OCI-LY7 (cell line): ENCODE results near the gene RBM19. TPM values are rescaled to one million over a fixed set of nuclear protein-coding genes. Genes with fewer than 3 reads are reported as not detected.

Source experiments
- BruUV-seq: library from RNA; stranded (reverse); fragments of 400-500 nt; replicated peaks from 2 replicates; lab custom pipeline; 2021; lab: Mats Ljungman, UMichigan
- CTCF ChIA-PET: fragments of 300-600 bp; sonication (Branson Sonifier 250); formaldehyde crosslinking; loops from one replicate; lab custom pipeline; 2022; ENCODE audit warnings: antibody characterized with exemption; ENCODE audit not compliant: unreplicated experiment; lab: Charles Lee
- POLR2A ChIA-PET: fragments of 300-600 bp; sonication (Branson Sonifier 250); formaldehyde crosslinking; loops from one replicate; lab custom pipeline; 2022; ENCODE audit warnings: antibody characterized with exemption; lab: Charles Lee
- DNase-seq: peaks from one replicate; pipeline ENCODE4 v3.0.0-alpha.2; 2015; ENCODE audit warnings: low spot score
- H2AFZ ChIP-seq: fragments of 200-600 bp; sonication (generic), shearing (Covaris generic); 2 replicates; pipeline ENCODE4 v1.6.1; 2014; ENCODE audit warnings: mild to moderate bottlenecking, antibody characterized with exemption, low read length, moderate library complexity
- H3K27ac ChIP-seq: fragments of 200-600 bp; sonication (generic); 2 replicates; pipeline ENCODE4 v1.5.1; 2014; ENCODE audit warnings: mixed run types, low read depth, mild to moderate bottlenecking, moderate library complexity, low read length, inconsistent platforms; ENCODE audit not compliant: poor library complexity, severe bottlenecking
- H3K36me3 ChIP-seq: fragments of 200-600 bp; sonication (generic); 2 replicates; pipeline ENCODE4 v1.6.1; 2014; ENCODE audit warnings: mild to moderate bottlenecking, antibody characterized with exemption, low read length, moderate library complexity, mixed read lengths; ENCODE audit not compliant: insufficient read depth
- H3K4me1 ChIP-seq: fragments of 200-600 bp; sonication (generic); 2 replicates; pipeline ENCODE4 v1.5.1; 2014; ENCODE audit warnings: mild to moderate bottlenecking, low read length; ENCODE audit not compliant: insufficient read depth, poor library complexity, severe bottlenecking
- H3K4me2 ChIP-seq: fragments of 200-600 bp; sonication (generic); 2 replicates; pipeline ENCODE4 v1.6.1; 2014; ENCODE audit warnings: mild to moderate bottlenecking, low read length
- H3K4me3 ChIP-seq: fragments of 200-600 bp; sonication (generic); 2 replicates; pipeline ENCODE4 v1.5.1; 2014; ENCODE audit warnings: mild to moderate bottlenecking, low read depth, low read length; ENCODE audit not compliant: poor library complexity, severe bottlenecking
- H3K79me2 ChIP-seq: fragments of 200-600 bp; sonication (generic); 2 replicates; pipeline ENCODE4 v1.6.1; 2016; ENCODE audit warnings: low read depth, mild to moderate bottlenecking, low read length, moderate library complexity, mixed read lengths; ENCODE audit not compliant: insufficient read depth
- H3K9me2 ChIP-seq: fragments of 200-600 bp; sonication (generic); 2 replicates; pipeline ENCODE4 v1.6.1; 2016; ENCODE audit warnings: mild to moderate bottlenecking, low read length, mixed read lengths; ENCODE audit not compliant: insufficient read depth
- H3K9me3 ChIP-seq: fragments of 200-600 bp; sonication (generic); 2 replicates; pipeline ENCODE4 v1.6.1; 2014; ENCODE audit warnings: mild to moderate bottlenecking, mixed run types, low read length, mixed read lengths
- H4K20me1 ChIP-seq: fragments of 200-600 bp; sonication (generic); 2 replicates; pipeline ENCODE4 v1.6.1; 2014; ENCODE audit warnings: mild to moderate bottlenecking, antibody characterized with exemption, low read length, moderate library complexity, mixed read lengths; ENCODE audit not compliant: insufficient read depth
- CTCF ChIP-seq: fragments of 200-600 bp; sonication (generic); conservative IDR thresholded peaks from 2 replicates; pipeline ENCODE4 v1.5.1; 2014; ENCODE audit warnings: mild to moderate bottlenecking, antibody characterized with exemption, low read length, moderate library complexity, mixed read lengths
- EZH2phosphoT487 ChIP-seq: fragments of 200-600 bp; sonication (generic); IDR thresholded peaks from 2 replicates; pipeline ENCODE4 v1.6.1; 2018; ENCODE audit warnings: low read depth, borderline replicate concordance, mild to moderate bottlenecking, mixed run types, antibody characterized with exemption, low read length, moderate library complexity, mixed read lengths
- intact Hi-C: fragments of 100-400 bp; cut with micrococcal nuclease; formaldehyde crosslinking; loops from one replicate; pipeline ENCODE4 v1.10.0; 2022; ENCODE audit not compliant: unreplicated experiment
- total RNA-seq, 2 experiments: library from RNA; depleted of rRNA in 1 of 2; stranded (reverse); fragments of >200 nt in 1 of 2; shearing (Covaris generic) in 1 of 2; gene quantifications; 2 replicates each; pipeline ENCODE4 v1.2.3, GENCODE V29; 2014 to 2022

RBM19 gene
- total RNA-seq, 2 experiments from 2014 or later, result 37.8 to 46.2 TPM

GRCh38 chr12:113988976-113989375 is 22.9 kb upstream of the RBM19 start:
- Histone ChIP-seq H4K20me1 (no peaks in the 10 kb centered on the region), H3K27ac (no peak overlapping the region), H3K79me2 (no peaks in the 10 kb centered on the region), H3K4me3 (no peak overlapping the region), H3K9me3 (no peaks in the 10 kb centered on the region), H3K36me3 (no peaks in the 10 kb centered on the region), H3K4me1 (no peaks in the 10 kb centered on the region), H3K9me2 (no peaks in the 10 kb centered on the region), H2AFZ (no peak overlapping the region), H3K4me2 (no peak overlapping the region)
- intact Hi-C loops, result no loop called here
- ChIA-PET CTCF (no interaction called here), POLR2A (no interaction called here)
- no peak for DNase-seq
- BruUV-seq, result no TSS peak
- TF ChIP-seq CTCF (no peak), EZH2phosphoT487 (no peak)

GRCh38 chr12:113988064-113988451 is 21.9 kb upstream of the RBM19 start:
- CTCF ChIA-PET, result no interaction called here
- no TSS peak for BruUV-seq
- intact Hi-C loops, result no loop called here

More at GRCh38 chr12:113988064-113988451, 21.9 kb upstream of the RBM19 start:
- no peak overlapping the region for H3K4me2 ChIP-seq
- no peak for TF ChIP-seq CTCF
- TF ChIP-seq EZH2phosphoT487, result no peak
- no peak for DNase-seq
- H3K79me2 ChIP-seq, result no peaks in the 10 kb centered on the region
- no peaks in the 10 kb centered on the region for H4K20me1 ChIP-seq
- no peaks in the 10 kb centered on the region for H3K36me3 ChIP-seq
- POLR2A ChIA-PET, result no interaction called here
- no peak overlapping the region for H3K27ac ChIP-seq
- H2AFZ ChIP-seq, result no peak overlapping the region
- no peaks in the 10 kb centered on the region for H3K9me3 ChIP-seq
- no peaks in the 10 kb centered on the region for H3K4me1 ChIP-seq
- H3K4me3 ChIP-seq, result no peak overlapping the region
- no peaks in the 10 kb centered on the region for H3K9me2 ChIP-seq
